ENCODE measurements around the gene RGS3.
"Not testable (repeated sequence)": the region's sequence is repeated elsewhere in the genome, so short reads cannot be mapped to it uniquely, and the experiment has no call there.

The RGS3 gene

GRCh38 chr9:113488490-113488889 is 25.0 kb downstream of the RGS3 start:
- no peak for DNase-seq (ENCODE audit: low read depth in 2 of 2)

GRCh38 chr9:113491147-113491546 is 27.6 kb downstream of the RGS3 start:
- not testable (repeated sequence) for DNase-seq (ENCODE audit: low read depth in 2 of 2)

GRCh38 chr9:113492343-113493202 is 29.0 kb downstream of the RGS3 start:
- DNase-seq (ENCODE audit: low read depth in 2 of 2) = no peak

GRCh38 chr9:113493203-113493520 is 29.6 kb downstream of the RGS3 start:
- no peak for DNase-seq (ENCODE audit: low read depth in 2 of 2)

- no peak for DNase-seq (ENCODE audit: low read depth in 2 of 2)
Measured at GRCh38 chr9:113495526-113495925, 32.0 kb downstream of the RGS3 start.

- DNase-seq (ENCODE audit: low read depth in 2 of 2) = no peak
Measured at GRCh38 chr9:113497051-113497450, 33.5 kb downstream of the RGS3 start.

- no peak for DNase-seq (ENCODE audit: low read depth in 2 of 2)
Measured at GRCh38 chr9:113499153-113499875, 35.8 kb downstream of the RGS3 start.

- no peak for DNase-seq (ENCODE audit: low read depth in 2 of 2)
Measured at GRCh38 chr9:113499876-113500497, 36.5 kb downstream of the RGS3 start.

- DNase-seq (ENCODE audit: low read depth in 2 of 2) = no peak
Measured at GRCh38 chr9:113501129-113501686, 37.7 kb downstream of the RGS3 start.

- no peak for DNase-seq (ENCODE audit: low read depth in 2 of 2)
Measured at GRCh38 chr9:113501852-113502251, 38.3 kb downstream of the RGS3 start.

- no peak for DNase-seq (ENCODE audit: low read depth in 2 of 2)
Measured at GRCh38 chr9:113502427-113503034, 39.0 kb downstream of the RGS3 start.

- no peak for DNase-seq (ENCODE audit: low read depth in 2 of 2)
Measured at GRCh38 chr9:113503131-113503541, 39.6 kb downstream of the RGS3 start.

GRCh38 chr9:113503613-113504211 is 40.2 kb downstream of the RGS3 start:
- no peak for DNase-seq (ENCODE audit: low read depth in 2 of 2)

GRCh38 chr9:113504725-113505590 is 41.4 kb downstream of the RGS3 start:
- DNase-seq (ENCODE audit: low read depth in 2 of 2) = no peak

- no peak for DNase-seq (ENCODE audit: low read depth in 2 of 2)
Measured at GRCh38 chr9:113506090-113506589, 42.6 kb downstream of the RGS3 start.

- no peak for DNase-seq (ENCODE audit: low read depth in 2 of 2)
Measured at GRCh38 chr9:113507256-113507655, 43.7 kb downstream of the RGS3 start.

- DNase-seq (ENCODE audit: low read depth in 2 of 2) = no peak
Measured at GRCh38 chr9:113508111-113508749, 44.7 kb downstream of the RGS3 start.

- no peak for DNase-seq (ENCODE audit: low read depth in 2 of 2)
Measured at GRCh38 chr9:113509463-113509862, 45.9 kb downstream of the RGS3 start.

GRCh38 chr9:113511047-113511521 is 47.6 kb downstream of the RGS3 start:
- no peak for DNase-seq (ENCODE audit: low read depth in 2 of 2)
